A673 (cell line): ENCODE data around the gene RPL38.

Source experiments
- EZH2 ChIP-seq: fragments of 200-600 bp; sonication (generic); IDR thresholded peaks from 2 replicates; pipeline ENCODE4 v1.6.1; 2017; ENCODE audit warnings: borderline replicate concordance, low read depth, mild to moderate bottlenecking, mixed read lengths, antibody characterized with exemption, low read length; ENCODE audit not compliant: poor library complexity, severe bottlenecking
- TF ChIP-seq, protein P1 (sequence below): fragments of 300-800, 200-600 bp; sonication (generic); conservative IDR thresholded peaks from 2 replicates; pipeline ENCODE4 v1.5.1; 2017; ENCODE audit warnings: low read depth, mild to moderate bottlenecking, antibody characterized with exemption, low read length, moderate library complexity, mixed read lengths

DNA sequence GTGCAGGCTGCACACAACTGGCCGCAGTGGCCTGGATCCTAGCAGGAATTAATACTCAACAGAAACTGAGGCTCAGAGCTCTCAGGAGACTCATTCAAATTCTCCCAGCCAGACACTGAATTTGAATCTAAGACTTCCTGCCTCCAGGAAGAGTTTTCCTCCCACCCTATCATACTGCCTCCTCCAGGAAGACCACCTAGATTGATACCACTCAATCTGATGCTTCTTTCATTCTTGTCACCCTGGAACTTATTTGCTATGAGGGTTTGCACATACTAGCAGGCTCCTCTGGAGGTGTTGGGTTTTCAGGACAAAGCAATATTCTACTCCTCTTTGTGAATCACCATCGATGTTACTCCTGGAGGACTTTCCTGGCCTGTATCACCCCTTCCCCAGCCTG, 5.7 kb upstream of the RPL38 start:
- TF ChIP-seq, protein P1, sequence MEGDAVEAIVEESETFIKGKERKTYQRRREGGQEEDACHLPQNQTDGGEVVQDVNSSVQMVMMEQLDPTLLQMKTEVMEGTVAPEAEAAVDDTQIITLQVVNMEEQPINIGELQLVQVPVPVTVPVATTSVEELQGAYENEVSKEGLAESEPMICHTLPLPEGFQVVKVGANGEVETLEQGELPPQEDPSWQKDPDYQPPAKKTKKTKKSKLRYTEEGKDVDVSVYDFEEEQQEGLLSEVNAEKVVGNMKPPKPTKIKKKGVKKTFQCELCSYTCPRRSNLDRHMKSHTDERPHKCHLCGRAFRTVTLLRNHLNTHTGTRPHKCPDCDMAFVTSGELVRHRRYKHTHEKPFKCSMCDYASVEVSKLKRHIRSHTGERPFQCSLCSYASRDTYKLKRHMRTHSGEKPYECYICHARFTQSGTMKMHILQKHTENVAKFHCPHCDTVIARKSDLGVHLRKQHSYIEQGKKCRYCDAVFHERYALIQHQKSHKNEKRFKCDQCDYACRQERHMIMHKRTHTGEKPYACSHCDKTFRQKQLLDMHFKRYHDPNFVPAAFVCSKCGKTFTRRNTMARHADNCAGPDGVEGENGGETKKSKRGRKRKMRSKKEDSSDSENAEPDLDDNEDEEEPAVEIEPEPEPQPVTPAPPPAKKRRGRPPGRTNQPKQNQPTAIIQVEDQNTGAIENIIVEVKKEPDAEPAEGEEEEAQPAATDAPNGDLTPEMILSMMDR = no peak
- no peak for TF ChIP-seq EZH2
